Astrocyte (in vitro differentiated cells and primary cell): ENCODE data around the gene ARMC7.

Source experiments
- EZH2 ChIP-seq: IDR thresholded peaks from 2 replicates; pipeline ENCODE4 v1.6.1; 2012; ENCODE audit warnings: mild to moderate bottlenecking, low read length, inconsistent platforms; ENCODE audit not compliant: insufficient read depth
- TF ChIP-seq, protein P1 (sequence below): IDR thresholded peaks from 2 replicates; pipeline ENCODE4 v1.5.1; 2011; ENCODE audit warnings: low read depth, mild to moderate bottlenecking, inconsistent platforms, low read length, moderate library complexity; ENCODE audit not compliant: insufficient read depth

DNA sequence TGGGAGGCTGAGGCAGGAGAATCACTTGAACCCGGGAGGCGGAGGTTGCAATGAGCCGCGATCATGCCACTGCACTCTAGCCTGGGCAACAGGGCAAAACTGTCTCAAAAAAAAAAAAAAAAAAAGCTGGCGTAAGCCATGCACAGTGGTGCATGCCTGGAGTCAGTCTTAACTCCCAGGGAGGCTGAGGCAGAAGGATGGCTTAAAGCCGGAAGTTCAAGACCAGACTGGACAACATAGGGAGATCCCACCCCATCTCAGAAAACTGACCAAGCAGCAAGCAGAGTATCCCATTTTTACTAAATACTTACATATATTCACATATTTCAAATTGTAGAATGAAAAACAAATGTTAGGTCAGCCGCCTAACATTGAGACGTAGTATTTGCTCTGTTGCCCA, 17.2 kb downstream of the ARMC7 start:
- TF ChIP-seq, protein P1, sequence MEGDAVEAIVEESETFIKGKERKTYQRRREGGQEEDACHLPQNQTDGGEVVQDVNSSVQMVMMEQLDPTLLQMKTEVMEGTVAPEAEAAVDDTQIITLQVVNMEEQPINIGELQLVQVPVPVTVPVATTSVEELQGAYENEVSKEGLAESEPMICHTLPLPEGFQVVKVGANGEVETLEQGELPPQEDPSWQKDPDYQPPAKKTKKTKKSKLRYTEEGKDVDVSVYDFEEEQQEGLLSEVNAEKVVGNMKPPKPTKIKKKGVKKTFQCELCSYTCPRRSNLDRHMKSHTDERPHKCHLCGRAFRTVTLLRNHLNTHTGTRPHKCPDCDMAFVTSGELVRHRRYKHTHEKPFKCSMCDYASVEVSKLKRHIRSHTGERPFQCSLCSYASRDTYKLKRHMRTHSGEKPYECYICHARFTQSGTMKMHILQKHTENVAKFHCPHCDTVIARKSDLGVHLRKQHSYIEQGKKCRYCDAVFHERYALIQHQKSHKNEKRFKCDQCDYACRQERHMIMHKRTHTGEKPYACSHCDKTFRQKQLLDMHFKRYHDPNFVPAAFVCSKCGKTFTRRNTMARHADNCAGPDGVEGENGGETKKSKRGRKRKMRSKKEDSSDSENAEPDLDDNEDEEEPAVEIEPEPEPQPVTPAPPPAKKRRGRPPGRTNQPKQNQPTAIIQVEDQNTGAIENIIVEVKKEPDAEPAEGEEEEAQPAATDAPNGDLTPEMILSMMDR: no peak
- no peak for TF ChIP-seq EZH2
